K562 (cell line): ENCODE measurements around the gene METTL25B. TPM values are rescaled to one million over a fixed set of nuclear protein-coding genes. Genes with fewer than 3 reads are reported as not detected.

Source experiments
- ATAC-seq: fragments of 200-7000 bp; cut with Tn5 transposase; 3 replicates; pipeline ENCODE4 v1.9.1; 2020; ENCODE audit warnings: moderate library complexity
- BruUV-seq: library from RNA; stranded (reverse); fragments of 400-500 nt; replicated peaks from 2 replicates; lab custom pipeline; 2021; lab: Mats Ljungman, UMichigan
- CTCF ChIA-PET: fragments of 300-600 bp; formaldehyde crosslinking; extraction: SDS; loops from one replicate; lab custom pipeline; 2021; ENCODE audit warnings: low intra/inter-chr PET ratio; lab: Yijun Ruan, JAX
- POLR2A ChIA-PET: fragments of 300-600, 350-650 bp; sonication (Branson Sonifier 250); formaldehyde crosslinking; extraction: SDS; loops from one replicate; lab custom pipeline; 2021; ENCODE audit warnings: antibody characterized with exemption, inconsistent platforms; lab: Yijun Ruan, JAX
- DNase-seq, 4 experiments: peaks; one replicate each; pipeline versions ENCODE4 v3.0.0 to v3.0.0-alpha.2; 2011 to 2018; ENCODE audit warnings: low spot score in 3 of 4, mixed read lengths in 3 of 4; ENCODE audit errors: extremely low read depth in 1 of 4
- FAIRE-seq: peaks from 2 replicates; lab custom pipeline; 2011; peaks lifted over from hg19 to GRCh38; lab: Jason Lieb, UNC
- H2AFZ ChIP-seq: 2 replicates; pipeline ENCODE4 v1.6.0; 2011; ENCODE audit warnings: low read depth, low read length, control low read depth, inconsistent platforms
- H3K27ac ChIP-seq: fragments of 200-600 bp; 3 replicates; pipeline ENCODE4 v1.8.0; 2011; ENCODE audit warnings: low read depth, mild to moderate bottlenecking, control low read depth, inconsistent platforms, low read length, moderate library complexity, mixed read lengths; ENCODE audit errors: extremely low read depth
- H3K27me3 ChIP-seq, 2 experiments: fragments of 300-600 bp in 1 of 2; 2 replicates in 1 of 2; 3 replicates in 1 of 2; pipeline versions ENCODE4 v1.6.0 to v1.8.0; 2011; ENCODE audit warnings: inconsistent platforms in 2 of 2, low read length in 2 of 2, mild to moderate bottlenecking in 1 of 2, mixed read lengths in 1 of 2, moderate library complexity in 1 of 2; ENCODE audit not compliant: control insufficient read depth in 2 of 2, insufficient read depth in 2 of 2
- H3K36me3 ChIP-seq: fragments of 300-600 bp; 3 replicates; pipeline ENCODE4 v1.8.0; 2011; ENCODE audit warnings: mild to moderate bottlenecking, low read length, inconsistent platforms; ENCODE audit not compliant: control insufficient read depth, insufficient read depth
- H3K4me1 ChIP-seq, 2 experiments: fragments of 200-600 bp in 1 of 2; replicated peaks in 1 of 2; 2 replicates in 1 of 2; 3 replicates in 1 of 2; pipeline versions ENCODE4 v1.5.1 to v1.8.0; 2011; ENCODE audit warnings: inconsistent platforms in 2 of 2, low read length in 2 of 2, mild to moderate bottlenecking in 1 of 2, mixed read lengths in 1 of 2, moderate library complexity in 1 of 2; ENCODE audit not compliant: control insufficient read depth in 2 of 2, insufficient read depth in 2 of 2
- H3K4me2 ChIP-seq: 2 replicates; pipeline ENCODE4 v1.6.1; 2011; ENCODE audit warnings: low read length, control low read depth, inconsistent platforms, mixed read lengths; ENCODE audit not compliant: insufficient read depth
- H3K4me3 ChIP-seq: fragments of 200-600 bp; sonication (generic), shearing (Covaris generic); 2 replicates; pipeline ENCODE4 v1.5.1; 2016; ENCODE audit warnings: control low read depth, inconsistent platforms
- H3K79me2 ChIP-seq: fragments of 200-600 bp; 3 replicates; pipeline ENCODE4 v1.8.0; 2011; ENCODE audit warnings: low read length, inconsistent platforms; ENCODE audit not compliant: control insufficient read depth, insufficient read depth
- H3K9ac ChIP-seq, 2 experiments: 2 replicates each; pipeline versions ENCODE4 v1.6.0 to v1.6.1; 2011; ENCODE audit warnings: low read depth in 2 of 2, low read length in 2 of 2, control low read depth in 1 of 2, inconsistent platforms in 1 of 2, mild to moderate bottlenecking in 1 of 2, mixed read lengths in 1 of 2; ENCODE audit not compliant: insufficient read depth in 1 of 2
- H3K9me1 ChIP-seq: one replicate; pipeline ENCODE4 v1.6.0; 2011; ENCODE audit warnings: inconsistent platforms, mild to moderate bottlenecking, low read length, moderate library complexity; ENCODE audit not compliant: control insufficient read depth, insufficient read depth
- H3K9me3 ChIP-seq: replicated peaks from 2 replicates; pipeline ENCODE4 v1.5.1; 2011; ENCODE audit warnings: low read depth, low read length, inconsistent platforms; ENCODE audit not compliant: control insufficient read depth, insufficient read depth
- H4K20me1 ChIP-seq: replicated peaks from 2 replicates; pipeline ENCODE4 v1.6.1; 2011; ENCODE audit warnings: low read length, inconsistent platforms, mixed read lengths; ENCODE audit not compliant: control insufficient read depth, insufficient read depth
- ATF1 ChIP-seq, 2 experiments: fragments of 450-650 bp in 1 of 2; IDR thresholded peaks; 2 replicates each; pipeline ENCODE4 v1.6.1; 2016; ENCODE audit warnings: missing compliant biosample characterization in 1 of 2, missing genetic modification characterization in 1 of 2
- HNRNPLL ChIP-seq: fragments of 200-400 bp; formaldehyde crosslinking; IDR thresholded peaks from 2 replicates; pipeline ENCODE4 v1.6.1; 2017; ENCODE audit warnings: low read length, low read depth, mild to moderate bottlenecking; ENCODE audit not compliant: poor library complexity, severe bottlenecking
- PRPF4 ChIP-seq: fragments of 200-400 bp; formaldehyde crosslinking; IDR thresholded peaks from one replicate; pipeline ENCODE4 v1.6.1; 2017; ENCODE audit warnings: low read length, low read depth, mild to moderate bottlenecking; ENCODE audit not compliant: insufficient read depth, poor library complexity, severe bottlenecking
- RBFOX2 ChIP-seq: fragments of 200-400 bp; formaldehyde crosslinking; IDR thresholded peaks from 2 replicates; pipeline ENCODE4 v1.6.1; 2017; ENCODE audit warnings: low read depth, mild to moderate bottlenecking, low read length, moderate library complexity
- SIN3A ChIP-seq, 2 experiments: fragments of 150-350 bp in 1 of 2; IDR thresholded peaks; 2 replicates each; pipeline ENCODE4 v1.6.1; 2011 to 2016; ENCODE audit warnings: borderline replicate concordance in 2 of 2, low read depth in 2 of 2, low read length in 2 of 2, mild to moderate bottlenecking in 2 of 2, moderate library complexity in 2 of 2; ENCODE audit not compliant: control insufficient read depth in 1 of 2
- SMAD1 ChIP-seq: fragments of 150-350 bp; IDR thresholded peaks from 2 replicates; pipeline ENCODE4 v1.6.1; 2014; ENCODE audit warnings: low read length, low read depth; ENCODE audit not compliant: partially characterized antibody
- ZBTB2 ChIP-seq: fragments of 450-650 bp; IDR thresholded peaks from 2 replicates; pipeline ENCODE4 v1.6.1; 2016; ENCODE audit warnings: antibody characterized with exemption
- ZNF174 ChIP-seq: fragments of 250-450 bp; sonication (Bioruptor Pico); IDR thresholded peaks from 2 replicates; pipeline ENCODE4 v1.4.0; 2020; ENCODE audit warnings: mild to moderate bottlenecking
- ZNF347 ChIP-seq: fragments of 450-650 bp; formaldehyde crosslinking; IDR thresholded peaks from 2 replicates; pipeline ENCODE4 v1.4.0; 2020; ENCODE audit warnings: low read depth, mild to moderate bottlenecking, moderate library complexity
- WGBS: fragments of 100-300 bp; shearing (Covaris generic); methylation state at CpG from one replicate; pipeline ENCODE4 v1.1.6; 2016; ENCODE audit warnings: low coverage, mixed read lengths; ENCODE audit not compliant: insufficient coverage; ENCODE audit errors: missing lambda C conversion rate; 5-methylcytosine and 5-hydroxymethylcytosine counted together
- in situ Hi-C: fragments of 300-500 bp; cut with MboI; formaldehyde crosslinking; loops from 4 replicates; pipeline ENCODE4 v1.15.0; 2018; ENCODE audit warnings: inconsistent platforms, mixed read lengths
- intact Hi-C: fragments of 100-400 bp; cut with micrococcal nuclease; formaldehyde crosslinking; loops from 2 replicates; pipeline ENCODE4 v1.14.2; 2022
- polyA plus RNA-seq, 8 experiments: library from polyadenylated mRNA; depleted of rRNA in 4 of 8; stranded (reverse) in 5 of 8; unstranded in 3 of 8; fragments of >200 nt; fragmentation: Nextera tagmentation in 2 of 8; fragmentation: Illumina TruSeq in 1 of 8; extraction: Ambion mirVana in 2 of 8; extraction: Trizol in 1 of 8; gene quantifications; 2 replicates each; pipeline versions ENCODE4 v1.2.1 to v1.2.3, GENCODE V29; 2011 to 2014; ENCODE audit warnings: inconsistent platforms in 1 of 8, missing spikeins in 1 of 8
- total RNA-seq, 7 experiments: library from RNA; depleted of rRNA in 6 of 7; stranded (reverse); fragments of >200 nt in 6 of 7; fragmentation: Illumina TruSeq in 2 of 7; extraction: Trizol in 2 of 7; gene quantifications; 2 replicates each; pipeline versions ENCODE4 v1.2.1 to v1.2.3, GENCODE V29; 2011 to 2021; ENCODE audit warnings: low replicate concordance in 1 of 7
- TF ChIP-seq, protein P1 (sequence below): sonication (generic); formaldehyde crosslinking; IDR thresholded peaks from 2 replicates; pipeline ENCODE4 v1.8.1; 2022; ENCODE audit warnings: missing genetic modification reagents
- TF ChIP-seq, protein P2 (sequence below), 2 experiments: IDR thresholded peaks; 2 replicates each; pipeline ENCODE4 v1.6.1; 2012; ENCODE audit warnings: improper control_type of control experiment in 2 of 2, low read depth in 2 of 2, low read length in 2 of 2, borderline replicate concordance in 1 of 2
- TF ChIP-seq, protein P3 (sequence below): fragments of 450-650 bp; IDR thresholded peaks from one replicate; pipeline ENCODE4 v1.6.1; 2018; ENCODE audit warnings: mild to moderate bottlenecking, moderate library complexity; ENCODE audit not compliant: partially characterized antibody

Gene METTL25B
- total and polyA plus RNA-seq, 9 of the 15 experiments (the other 6 are each of a cell fraction or from before 2014, with no cell fraction given) = 7.7 to 48.3 (median 33.1) TPM

DNA sequence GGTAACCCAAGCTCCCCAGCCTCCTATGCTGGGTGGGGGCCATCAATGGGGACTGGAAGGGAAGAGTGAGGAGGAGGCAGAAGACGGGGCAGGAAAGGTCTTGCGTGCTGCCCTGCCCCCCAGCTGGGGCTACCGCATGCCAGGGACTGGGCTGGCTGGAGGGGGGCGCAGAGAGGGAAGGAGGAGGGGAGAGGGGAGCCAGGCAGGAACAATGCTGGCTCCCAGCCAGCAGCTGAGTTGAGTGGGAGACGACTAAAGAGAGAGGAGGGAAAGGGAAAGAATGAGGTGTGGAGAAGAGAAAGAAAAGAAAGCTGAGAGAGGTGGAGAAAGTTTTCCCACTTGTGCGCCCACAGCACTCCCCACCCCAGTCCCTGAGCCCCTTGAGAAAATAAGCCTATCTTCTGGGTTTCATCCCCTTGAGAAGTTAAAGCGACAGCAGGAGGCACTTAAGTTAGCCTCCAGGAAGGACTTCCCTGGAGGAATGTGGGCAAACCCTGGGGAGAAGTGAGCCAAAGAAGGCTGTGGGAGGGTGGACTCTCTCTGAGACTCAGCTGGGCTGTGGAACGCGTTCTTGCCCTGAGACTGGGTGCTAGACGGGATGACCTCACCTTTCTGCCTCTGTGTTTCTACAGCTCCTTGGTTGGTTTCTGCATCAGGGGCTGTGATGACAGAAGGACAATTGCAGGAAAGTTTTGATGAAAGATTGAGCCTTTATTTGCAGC lies 38.2 kb upstream of the METTL25B start (continued):
- TF ChIP-seq, protein P1, sequence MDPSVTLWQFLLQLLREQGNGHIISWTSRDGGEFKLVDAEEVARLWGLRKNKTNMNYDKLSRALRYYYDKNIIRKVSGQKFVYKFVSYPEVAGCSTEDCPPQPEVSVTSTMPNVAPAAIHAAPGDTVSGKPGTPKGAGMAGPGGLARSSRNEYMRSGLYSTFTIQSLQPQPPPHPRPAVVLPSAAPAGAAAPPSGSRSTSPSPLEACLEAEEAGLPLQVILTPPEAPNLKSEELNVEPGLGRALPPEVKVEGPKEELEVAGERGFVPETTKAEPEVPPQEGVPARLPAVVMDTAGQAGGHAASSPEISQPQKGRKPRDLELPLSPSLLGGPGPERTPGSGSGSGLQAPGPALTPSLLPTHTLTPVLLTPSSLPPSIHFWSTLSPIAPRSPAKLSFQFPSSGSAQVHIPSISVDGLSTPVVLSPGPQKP (CRISPR knock-in tag) = no peak
- TF ChIP-seq, all 486 proteins: peak for 7

GRCh38 chr1:156690675-156691036 lies 37.6 kb upstream of the METTL25B start:
- ATAC-seq = no peak
- H3K4me2 ChIP-seq = no peak overlapping the region
- 0 out of 3 replicates have a peak, but pooled peaks cover 3% of the 10 kb centered on the region for H3K79me2 ChIP-seq
- BruUV-seq = no TSS peak
- no peaks in the 10 kb centered on the region for H4K20me1 ChIP-seq
- no peak overlapping the region; the same call in 1 of the 2 replicates for H2AFZ ChIP-seq
- H3K4me3 ChIP-seq = no peak overlapping the region
- in situ Hi-C loops = no loop called here
- H3K9me1 ChIP-seq = no peaks in the 10 kb centered on the region
- ChIA-PET POLR2A (interaction anchor here (0.7 to 5.9 kb wide), 8 partner anchors 10 to 269 kb away, joined by 3 to 60 read pairs (median 6); partner anchors contain the start of genes CRABP2, ISG20L2, METTL25B and MRPL24), CTCF (interaction anchor here (3.2 to 6.6 kb wide), 2 partner anchors 15 to 35 kb away, joined by 64 to 143 read pairs; partner anchors contain the start of genes CRABP2, ISG20L2 and METTL25B)
- H3K27ac ChIP-seq = no peak overlapping the region
- intact Hi-C loops = no loop called here
- FAIRE-seq = no peak
- no peak for DNase-seq
- H3K9me3 ChIP-seq = no peaks in the 10 kb centered on the region
- H3K4me1 ChIP-seq = peaks cover 49 to 59% of the 10 kb centered on the region in 2 experiments
- H3K36me3 ChIP-seq = no peaks in the 10 kb centered on the region
- no peaks in the 10 kb centered on the region for H3K27me3 ChIP-seq
- H3K9ac ChIP-seq = no peak overlapping the region
- WGBS = 61% methylated on average over 8 of the region's 8 CpGs
- no peak for TF ChIP-seq SMAD1
- no peak for TF ChIP-seq SIN3A (IDR thresholded peaks at IDR 0.05; ENCODE audit: borderline replicate concordance in 2 of 2, control insufficient read depth in 1 of 2, low read depth in 2 of 2, low read length in 2 of 2)
- TF ChIP-seq ZBTB2 = no peak
- TF ChIP-seq PRPF4 = no peak
- TF ChIP-seq ZNF347 (CRISPR knock-in tag) = no peak
- TF ChIP-seq, protein P2, sequence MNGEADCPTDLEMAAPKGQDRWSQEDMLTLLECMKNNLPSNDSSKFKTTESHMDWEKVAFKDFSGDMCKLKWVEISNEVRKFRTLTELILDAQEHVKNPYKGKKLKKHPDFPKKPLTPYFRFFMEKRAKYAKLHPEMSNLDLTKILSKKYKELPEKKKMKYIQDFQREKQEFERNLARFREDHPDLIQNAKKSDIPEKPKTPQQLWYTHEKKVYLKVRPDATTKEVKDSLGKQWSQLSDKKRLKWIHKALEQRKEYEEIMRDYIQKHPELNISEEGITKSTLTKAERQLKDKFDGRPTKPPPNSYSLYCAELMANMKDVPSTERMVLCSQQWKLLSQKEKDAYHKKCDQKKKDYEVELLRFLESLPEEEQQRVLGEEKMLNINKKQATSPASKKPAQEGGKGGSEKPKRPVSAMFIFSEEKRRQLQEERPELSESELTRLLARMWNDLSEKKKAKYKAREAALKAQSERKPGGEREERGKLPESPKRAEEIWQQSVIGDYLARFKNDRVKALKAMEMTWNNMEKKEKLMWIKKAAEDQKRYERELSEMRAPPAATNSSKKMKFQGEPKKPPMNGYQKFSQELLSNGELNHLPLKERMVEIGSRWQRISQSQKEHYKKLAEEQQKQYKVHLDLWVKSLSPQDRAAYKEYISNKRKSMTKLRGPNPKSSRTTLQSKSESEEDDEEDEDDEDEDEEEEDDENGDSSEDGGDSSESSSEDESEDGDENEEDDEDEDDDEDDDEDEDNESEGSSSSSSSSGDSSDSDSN (IDR thresholded peaks at IDR 0.05; ENCODE audit: borderline replicate concordance in 1 of 2, low read depth in 2 of 2, low read length in 2 of 2) = no peak
- TF ChIP-seq, protein P3, sequence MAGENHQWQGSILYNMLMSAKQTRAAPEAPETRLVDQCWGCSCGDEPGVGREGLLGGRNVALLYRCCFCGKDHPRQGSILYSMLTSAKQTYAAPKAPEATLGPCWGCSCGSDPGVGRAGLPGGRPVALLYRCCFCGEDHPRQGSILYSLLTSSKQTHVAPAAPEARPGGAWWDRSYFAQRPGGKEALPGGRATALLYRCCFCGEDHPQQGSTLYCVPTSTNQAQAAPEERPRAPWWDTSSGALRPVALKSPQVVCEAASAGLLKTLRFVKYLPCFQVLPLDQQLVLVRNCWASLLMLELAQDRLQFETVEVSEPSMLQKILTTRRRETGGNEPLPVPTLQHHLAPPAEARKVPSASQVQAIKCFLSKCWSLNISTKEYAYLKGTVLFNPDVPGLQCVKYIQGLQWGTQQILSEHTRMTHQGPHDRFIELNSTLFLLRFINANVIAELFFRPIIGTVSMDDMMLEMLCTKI = no peak
- no peak for TF ChIP-seq ATF1 (CRISPR knock-in tag; IDR thresholded peaks at IDR 0.05)
- TF ChIP-seq ATF1 (tag; IDR thresholded peaks at IDR 0.05) = no peak
- TF ChIP-seq HNRNPLL = no peak
- TF ChIP-seq RBFOX2 = no peak
- no peak for TF ChIP-seq ZNF174 (CRISPR knock-in tag)
